HepG2 (cell line): ENCODE measurements around the gene SLC35D2.

ENCODE experiments used
- BCLAF1 ChIP-seq: fragments of 450-650 bp; IDR thresholded peaks from 2 replicates; pipeline ENCODE4 v1.6.1; 2017; ENCODE audit warnings: mild to moderate bottlenecking
- CENPX ChIP-seq: sonication (generic); formaldehyde crosslinking; IDR thresholded peaks from 2 replicates; pipeline ENCODE4 v1.9.0; 2021; ENCODE audit warnings: mild to moderate bottlenecking, missing genetic modification reagents, moderate library complexity
- ZNF24 ChIP-seq: fragments of 450-650 bp; IDR thresholded peaks from 2 replicates; pipeline ENCODE4 v1.6.1; 2017; ENCODE audit warnings: antibody characterized with exemption, mild to moderate bottlenecking

GRCh38 chr9:96388144-96388543 lies 4.6 kb upstream of the SLC35D2 start:
- TF ChIP-seq BCLAF1 (no peak), ZNF24 (no peak), CENPX (CRISPR knock-in tag) (no peak)
